T-helper 2 cell treated with Interferon-gamma antibody and Interleukin-4, amounts not matched to agents 100 ng/mL and 5 ng/mL, for 36 hours (primary cell): ENCODE results near the gene TSC22D4. TPM values are rescaled to one million over a fixed set of nuclear protein-coding genes. Genes with fewer than 3 reads are reported as not detected.
"Not testable (repeated sequence)": the region's sequence is repeated elsewhere in the genome, so short reads cannot be mapped to it uniquely, and the experiment has no call there.

Experiments
- intact Hi-C: fragments of 100-400 bp; cut with micrococcal nuclease; formaldehyde crosslinking; loops from one replicate; pipeline ENCODE4 v1.15.1; 2023
- total RNA-seq: library from RNA; stranded (reverse); gene quantifications from 2 replicates; pipeline ENCODE4 v1.2.3, GENCODE V29; 2022

Gene TSC22D4
- total RNA-seq = 90.2 and 95.7 TPM in 2 replicates

DNA sequence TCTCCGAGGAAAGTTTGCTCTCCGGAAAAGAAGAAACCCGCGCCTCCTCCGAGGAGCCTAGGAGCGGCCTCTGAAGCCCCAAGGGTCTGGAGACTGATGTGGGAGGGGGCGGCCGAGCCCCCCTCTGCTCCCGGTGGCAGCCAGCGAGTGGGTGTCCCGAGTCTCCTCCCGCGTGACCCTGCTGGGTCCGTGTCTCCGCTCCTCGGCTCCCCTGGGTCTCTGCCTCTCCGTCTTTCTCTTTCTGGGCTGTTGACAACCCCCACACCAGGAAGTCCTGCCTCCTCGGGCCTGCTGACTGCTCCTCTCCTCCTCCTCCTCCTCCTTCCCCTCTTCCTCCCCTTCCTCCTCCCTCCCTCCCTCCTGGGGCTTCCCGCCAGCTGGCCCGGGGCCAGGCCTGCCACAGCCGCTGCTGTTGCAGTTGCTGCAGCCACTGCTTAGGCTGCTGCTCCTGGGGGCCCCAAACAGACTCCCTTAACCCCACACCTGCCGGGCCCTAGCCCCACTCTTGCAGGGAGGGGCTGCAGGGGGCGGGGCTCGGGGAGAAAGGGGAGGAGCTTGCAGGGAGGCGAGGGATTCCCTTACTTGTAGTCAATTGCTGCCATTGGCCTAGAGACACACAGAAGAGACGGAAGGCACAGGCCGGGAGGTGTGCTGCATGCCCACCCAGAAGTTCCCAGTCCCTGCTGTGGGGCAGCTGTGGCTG lies at the start of gene TSC22D4:
Gene TSC22D4, minus strand, starts transcription at position 257 of the 703 bp plus-strand sequence. CDS start 1,176 bp downstream, outside the sequence.
- intact Hi-C loops = loop anchor here (1.0 to 5.0 kb wide), 7 partner anchors 10 to 228 kb away; partner anchors contain the start of genes AGFG2, GNB2, MEPCE and POP7

DNA sequence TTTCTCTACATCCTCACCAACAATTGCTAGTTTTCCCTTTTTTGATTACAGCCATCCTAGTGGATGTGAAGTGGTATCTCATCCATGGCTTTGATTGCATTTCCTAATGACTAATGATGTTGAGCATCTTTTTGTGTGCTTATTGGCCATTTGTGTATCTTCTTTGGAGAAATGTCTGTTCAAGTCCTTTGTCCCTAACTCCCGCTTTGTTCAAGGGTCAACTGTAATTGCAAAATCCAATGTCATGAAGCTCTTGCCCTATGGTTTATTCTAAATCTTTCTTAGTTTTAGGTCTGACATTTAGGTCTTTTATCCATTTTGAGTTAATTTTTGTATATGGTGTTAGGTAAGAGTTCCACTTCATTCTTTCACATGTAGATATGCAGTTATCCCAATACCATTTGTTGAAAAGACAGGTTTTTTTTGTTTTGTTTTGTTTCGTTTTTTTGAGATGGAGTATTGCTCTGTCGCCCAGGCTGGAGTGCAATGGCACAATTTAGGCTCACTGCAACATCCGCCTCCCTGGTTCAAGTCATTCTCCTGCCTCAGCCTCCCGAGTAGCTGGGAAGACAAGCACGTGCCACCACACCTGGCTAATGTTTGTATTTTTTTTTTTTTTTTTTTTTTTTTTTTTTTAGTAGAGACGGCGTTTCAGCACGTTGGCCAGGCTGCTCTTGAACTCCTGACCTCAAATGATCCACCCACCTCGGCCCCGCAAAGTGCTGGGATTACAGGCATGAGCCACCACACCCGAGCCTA lies 49.3 kb upstream of the TSC22D4 start:
- intact Hi-C loops = not testable (repeated sequence)

DNA sequence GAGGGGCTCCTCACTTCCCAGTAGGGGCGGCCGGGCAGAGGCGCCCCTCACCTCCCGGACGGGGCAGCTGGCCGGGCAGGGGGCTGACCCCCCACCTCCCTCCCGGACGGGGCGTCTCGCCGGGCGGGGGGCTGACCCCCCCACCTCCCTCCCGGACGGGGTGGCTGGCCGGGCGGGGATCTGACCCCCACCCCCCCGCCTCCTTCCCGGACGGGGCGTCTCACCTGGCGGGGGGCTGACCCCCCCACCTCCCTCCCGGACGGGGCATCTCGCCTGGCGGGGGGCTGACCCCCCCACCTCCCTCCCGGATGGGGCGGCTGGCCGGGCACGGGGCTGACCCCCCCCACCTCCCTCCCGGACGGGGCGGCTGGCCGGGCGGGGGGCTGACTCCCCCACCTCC lies 44.2 kb upstream of the TSC22D4 start:
- intact Hi-C loops = not testable (repeated sequence)

DNA sequence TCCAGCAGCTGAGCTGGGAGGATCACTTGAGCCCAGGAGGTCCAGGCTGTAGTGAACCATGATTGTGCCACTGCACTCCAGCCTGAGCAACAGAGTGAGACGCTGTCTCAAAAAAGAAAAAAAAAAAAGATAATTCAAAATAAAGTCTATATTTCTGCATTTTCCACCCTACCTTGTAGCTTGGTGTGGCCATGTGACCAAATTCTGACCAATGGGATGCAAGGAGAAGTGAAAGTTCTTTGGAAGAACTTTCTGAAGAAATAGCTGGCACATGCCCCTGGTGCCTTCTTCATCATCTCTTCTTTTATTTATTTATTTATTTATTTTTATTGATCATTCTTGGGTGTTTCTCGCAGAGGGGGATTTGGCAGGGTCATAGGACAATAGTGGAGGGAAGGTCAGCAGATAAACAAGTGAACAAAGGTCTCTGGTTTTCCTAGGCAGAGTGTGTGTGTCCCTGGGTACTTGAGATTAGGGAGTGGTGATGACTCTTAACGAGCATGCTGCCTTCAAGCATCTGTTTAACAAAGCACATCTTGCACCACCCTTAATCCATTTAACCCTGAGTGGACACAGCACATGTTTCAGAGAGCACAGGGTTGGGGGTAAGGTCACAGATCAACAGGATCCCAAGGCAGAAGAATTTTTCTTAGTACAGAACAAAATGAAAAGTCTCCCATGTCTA lies 43.0 kb upstream of the TSC22D4 start:
- intact Hi-C loops = not testable (repeated sequence)

DNA sequence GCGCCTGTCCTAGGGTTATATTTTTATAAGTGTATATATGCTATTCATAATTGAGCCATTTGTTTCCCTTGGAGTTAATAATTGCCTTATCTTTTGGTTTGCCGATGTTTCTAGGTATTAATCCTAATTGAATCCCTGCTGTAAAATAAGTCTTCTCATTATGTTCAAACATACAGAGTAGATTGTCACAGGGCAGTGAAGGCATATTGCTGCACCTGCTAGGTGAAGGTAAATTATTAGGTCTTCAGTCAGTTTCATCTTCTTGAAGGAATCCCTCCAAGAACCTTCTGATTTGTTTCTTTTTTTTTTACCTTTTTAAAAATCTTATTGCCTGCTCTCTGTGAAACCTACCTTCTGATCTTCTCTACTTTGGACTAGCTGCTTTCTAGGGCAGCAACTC lies 42.1 kb upstream of the TSC22D4 start:
- intact Hi-C loops = no loop called here

DNA sequence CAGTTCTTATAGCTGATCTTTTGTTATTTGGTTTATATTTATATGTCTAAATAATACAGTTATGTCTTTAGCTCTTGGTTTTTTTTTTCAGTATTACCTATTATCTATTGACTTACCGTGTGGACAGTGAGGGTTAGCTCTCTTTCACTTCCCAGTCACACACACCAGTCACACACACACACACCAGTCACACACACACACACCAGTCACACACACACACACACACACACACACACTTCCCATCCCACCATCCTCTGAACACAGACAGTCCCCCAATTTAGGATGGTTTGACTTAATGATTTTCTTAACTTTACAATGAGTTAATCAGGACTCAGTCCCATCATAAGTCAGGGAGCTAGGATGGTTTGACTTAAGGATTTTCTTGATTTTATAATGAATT lies 41.1 kb upstream of the TSC22D4 start:
- intact Hi-C loops = no loop called here

DNA sequence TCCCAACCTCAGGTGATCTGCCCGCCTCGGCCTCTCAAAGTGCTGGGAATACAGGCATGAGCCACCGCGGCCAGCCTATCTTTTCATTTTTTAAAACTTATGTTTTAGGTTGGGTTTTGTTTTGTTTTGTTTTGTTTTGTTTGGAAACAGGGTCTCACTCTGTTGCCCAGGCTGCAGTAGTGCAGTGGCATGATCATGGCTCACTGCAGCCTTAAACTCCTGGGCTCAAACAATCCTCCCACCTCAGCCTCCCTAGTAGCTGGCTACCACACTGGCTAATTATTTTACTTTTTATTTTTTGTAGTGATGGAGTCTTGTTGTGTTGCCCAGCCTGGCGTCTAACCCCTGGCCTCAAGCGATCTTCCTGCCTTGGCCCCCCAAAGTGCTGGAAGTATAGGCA lies 40.6 kb upstream of the TSC22D4 start:
- intact Hi-C loops = no loop called here

DNA sequence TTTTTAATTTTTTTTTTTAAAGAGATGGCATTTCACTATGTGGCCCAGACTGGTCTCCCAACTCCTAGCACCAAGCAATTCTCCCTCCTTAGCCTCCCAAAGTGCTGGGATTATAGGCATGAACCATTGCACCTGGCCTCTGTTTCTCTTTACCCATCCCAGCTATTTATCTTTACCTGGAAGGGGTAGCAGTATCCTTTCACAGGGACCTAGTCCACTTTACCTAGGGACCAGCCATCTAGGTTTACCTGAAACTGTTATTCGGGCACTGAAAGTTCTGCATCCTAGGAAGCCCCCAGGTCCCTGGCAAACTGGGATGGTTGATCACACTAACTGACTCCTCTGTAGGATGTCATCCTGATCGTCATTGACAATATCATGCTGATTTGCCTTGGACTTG lies 38.3 kb upstream of the TSC22D4 start:
- intact Hi-C loops = no loop called here

DNA sequence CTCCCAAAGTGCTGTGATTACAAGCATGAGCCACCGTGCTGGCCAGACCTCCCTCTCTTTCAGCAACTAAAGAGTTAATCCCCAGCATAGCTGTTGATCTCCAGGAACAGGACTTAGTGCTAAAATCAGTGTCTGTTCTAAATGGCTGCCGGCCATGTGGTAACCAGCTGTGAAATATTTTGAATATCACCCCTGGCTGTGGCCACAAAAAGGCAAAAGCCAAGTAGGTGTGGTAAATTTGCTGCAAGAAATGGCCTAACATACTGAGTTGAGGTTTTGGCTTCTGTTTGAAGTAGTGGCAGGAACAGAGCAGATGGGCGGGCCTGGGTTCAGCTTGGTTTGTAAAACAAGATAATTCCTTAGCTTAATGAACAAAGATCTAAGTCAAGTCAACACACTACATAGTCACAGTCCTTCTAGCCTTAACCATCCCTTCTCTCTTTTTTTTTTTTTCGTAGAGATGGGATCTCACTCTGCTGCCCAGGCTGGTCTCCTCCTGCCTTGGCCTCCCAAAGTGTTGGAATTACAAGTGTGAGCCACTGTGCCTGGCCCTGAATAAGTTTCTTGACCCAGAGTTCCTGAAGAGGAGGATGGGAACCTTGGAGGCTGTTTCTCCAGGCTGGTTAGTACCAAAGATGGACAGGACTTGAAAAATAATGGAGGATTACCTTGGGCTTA lies 37.3 kb upstream of the TSC22D4 start:
- intact Hi-C loops = no loop called here

DNA sequence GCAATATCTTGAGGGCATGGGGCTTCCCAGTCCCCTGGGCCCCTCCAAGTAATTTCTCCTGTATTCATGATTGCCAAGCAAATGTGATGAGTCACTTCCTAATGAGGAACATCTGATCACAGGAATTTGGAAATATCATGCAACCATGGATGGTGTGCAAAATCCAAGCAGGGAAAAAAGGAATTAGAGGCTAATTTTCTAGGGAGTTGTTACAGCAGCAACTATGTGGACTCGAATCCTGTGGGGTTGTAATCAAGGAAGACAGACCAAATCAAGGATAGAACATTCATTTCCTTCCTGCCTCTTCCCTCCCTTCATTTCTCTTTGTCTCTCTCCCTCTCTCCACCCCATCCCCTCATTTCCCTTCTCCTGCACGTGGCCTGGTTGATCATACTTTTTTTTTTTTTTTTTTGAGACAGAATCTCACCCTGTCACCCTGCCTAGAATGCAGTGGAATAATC lies 36.1 kb upstream of the TSC22D4 start:
- intact Hi-C loops = no loop called here

DNA sequence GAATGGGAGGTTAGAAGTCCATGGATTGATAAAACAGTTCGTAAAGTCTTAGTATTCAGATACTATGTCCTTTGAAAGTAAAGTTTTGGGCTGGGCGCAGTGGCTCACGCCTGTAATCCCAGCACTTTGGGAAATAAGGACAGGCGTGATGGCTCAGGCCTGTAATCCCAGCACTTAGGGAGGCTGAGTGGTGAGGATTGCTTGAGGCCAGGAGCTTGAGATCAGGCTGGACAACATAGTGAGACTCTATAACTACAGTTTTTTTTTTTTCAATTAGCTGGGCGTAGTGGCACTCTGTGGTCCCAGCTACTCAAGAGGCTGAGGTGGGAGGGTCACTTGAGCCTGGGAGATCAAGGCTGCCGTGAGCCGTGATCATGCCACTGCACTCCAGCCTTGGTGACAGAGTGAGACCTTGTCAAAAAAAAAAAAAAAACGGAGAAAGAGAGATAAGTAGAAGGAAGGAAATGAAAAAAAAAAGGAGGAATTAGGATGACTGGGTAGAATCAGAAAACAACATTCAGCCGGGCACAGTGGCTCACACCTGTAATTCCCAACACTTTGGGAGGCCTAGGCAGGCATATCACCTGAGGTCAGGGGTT lies 34.3 kb upstream of the TSC22D4 start:
- intact Hi-C loops = no loop called here

DNA sequence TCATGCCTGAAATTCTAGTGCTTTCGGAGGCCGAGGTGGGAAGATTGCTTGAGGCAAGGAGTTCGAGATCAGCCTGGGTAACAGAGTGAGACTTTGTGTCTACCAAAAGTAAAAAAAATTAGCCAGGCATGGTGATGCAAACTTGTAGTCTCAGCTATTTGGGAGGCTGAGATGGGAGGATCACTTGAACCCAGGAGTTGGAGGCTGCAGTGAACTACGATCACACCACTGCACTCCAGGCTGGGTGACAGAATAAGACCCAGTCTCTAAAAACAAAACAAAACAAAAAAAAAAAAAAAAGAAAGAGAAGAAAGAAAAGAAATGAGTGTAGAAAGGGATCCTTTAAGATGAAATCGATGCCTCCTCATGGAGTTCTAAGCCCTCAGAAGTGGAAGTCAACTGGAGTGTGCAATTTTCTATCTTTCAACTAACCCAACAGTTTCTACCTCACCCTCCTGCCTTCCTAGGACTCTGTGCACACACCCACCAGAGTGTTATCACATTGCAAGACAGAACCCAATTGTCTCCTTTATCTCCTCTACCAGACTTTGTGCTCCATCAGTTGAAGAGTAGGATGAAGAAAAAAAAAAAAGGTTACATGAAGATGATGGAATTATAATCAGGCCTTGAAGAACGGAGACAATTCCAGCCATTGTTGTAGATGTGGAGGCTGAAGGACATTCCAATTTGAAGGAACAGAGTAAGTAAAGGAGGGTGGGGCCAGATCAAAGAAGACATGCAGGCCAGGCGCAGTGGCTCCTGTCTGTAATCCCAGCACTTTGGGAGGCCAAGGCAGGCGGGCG lies 31.6 kb upstream of the TSC22D4 start:
- intact Hi-C loops = no loop called here

DNA sequence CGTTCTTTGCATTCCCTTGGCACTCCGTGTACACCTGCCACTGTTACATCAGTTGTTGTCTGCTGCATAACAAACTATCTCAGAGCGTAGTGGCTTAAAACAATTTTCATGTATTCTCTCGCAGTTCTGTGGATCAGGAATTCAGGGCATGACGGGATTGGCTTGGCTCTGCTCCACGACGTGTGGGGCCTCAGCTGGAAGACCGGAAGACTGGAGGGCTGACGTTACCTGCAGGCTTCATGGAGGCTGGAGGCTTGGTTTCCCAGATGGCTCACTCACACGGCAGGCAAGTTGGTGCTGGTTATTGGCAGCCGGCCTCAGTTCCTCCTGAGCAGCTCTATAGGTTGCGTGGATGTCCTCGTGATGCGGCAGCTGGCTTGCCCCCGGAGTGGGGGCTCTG lies 30.2 kb upstream of the TSC22D4 start:
- intact Hi-C loops = no loop called here

DNA sequence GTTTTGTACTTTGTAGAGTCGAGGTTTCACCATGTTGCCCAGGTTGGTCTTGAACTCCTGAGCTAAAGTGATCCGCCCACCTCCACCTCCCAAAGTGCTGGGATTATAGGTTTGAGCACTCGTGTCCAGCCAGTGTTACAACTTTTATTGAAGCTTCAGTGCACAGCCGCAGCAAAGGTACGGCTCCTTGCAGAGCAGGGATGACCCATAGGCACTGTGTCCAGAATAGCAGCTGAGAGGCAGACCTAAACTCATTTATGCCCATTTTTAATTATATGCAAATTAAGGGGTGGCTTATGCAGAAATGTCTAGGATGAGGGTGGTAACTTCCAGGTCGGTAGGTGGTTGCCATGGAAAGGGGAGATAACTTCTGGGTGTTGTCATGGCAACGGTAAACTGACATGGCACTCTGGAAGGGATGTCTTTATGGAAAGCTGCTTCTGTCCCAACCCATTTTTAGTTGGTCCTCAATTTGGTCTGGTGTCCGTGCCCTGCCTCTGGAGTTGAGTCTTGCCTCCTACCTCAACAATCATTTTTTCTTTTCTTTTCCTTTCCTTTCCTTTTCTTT lies 27.4 kb upstream of the TSC22D4 start:
- intact Hi-C loops = no loop called here

DNA sequence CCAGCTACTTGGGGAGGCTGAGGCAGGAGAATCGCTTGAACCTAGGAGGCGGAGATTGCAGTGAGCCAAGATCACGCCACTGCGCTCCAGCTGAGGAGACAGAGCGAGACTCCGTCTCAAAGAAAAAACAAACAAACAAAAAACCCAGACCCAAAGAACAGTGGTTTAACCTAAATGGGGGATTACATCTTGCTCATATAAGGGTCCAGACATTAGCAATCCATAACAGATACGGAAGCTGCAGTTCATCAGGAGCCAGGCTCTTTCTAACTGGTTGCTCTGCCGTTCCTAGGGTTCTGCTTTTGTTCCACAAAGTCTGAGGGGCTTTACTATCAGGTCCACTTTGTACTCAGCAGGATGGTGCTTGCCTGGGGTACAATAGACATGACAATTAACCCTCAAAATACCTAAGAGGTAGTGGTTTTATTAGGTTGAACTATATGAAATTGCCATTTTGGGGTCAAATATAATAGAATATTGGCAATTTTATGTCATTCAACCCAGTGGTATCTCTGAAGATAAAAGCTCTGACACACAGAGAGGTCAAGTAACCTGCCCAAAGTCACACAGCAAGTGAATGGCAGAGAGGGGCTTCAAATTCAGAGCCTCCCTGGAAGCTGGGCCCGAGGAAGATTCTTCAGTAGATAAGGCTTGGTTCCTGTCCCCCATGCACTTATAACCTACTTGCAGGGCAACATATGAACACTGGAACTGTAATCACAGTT lies 26.0 kb upstream of the TSC22D4 start:
- intact Hi-C loops = no loop called here

DNA sequence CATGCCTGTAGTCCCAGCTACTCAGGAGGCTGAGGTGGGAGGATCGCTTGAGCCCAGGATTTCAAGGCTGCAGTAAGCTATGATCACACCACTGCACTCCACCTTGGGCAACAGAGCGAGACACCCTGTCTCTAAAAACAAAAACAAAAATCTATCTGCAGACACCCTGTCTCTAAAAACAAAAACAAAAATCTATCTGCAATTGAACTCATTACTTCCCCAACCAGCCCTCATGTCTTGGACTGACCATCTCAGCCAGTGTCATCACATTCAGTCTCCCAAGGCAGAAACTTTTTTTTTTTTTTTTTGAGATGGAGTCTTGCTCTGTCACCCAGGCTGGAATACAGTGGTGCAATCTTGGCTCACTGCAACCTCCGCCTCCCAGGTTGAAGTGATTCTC lies 25.0 kb upstream of the TSC22D4 start:
- intact Hi-C loops = not testable (repeated sequence)

DNA sequence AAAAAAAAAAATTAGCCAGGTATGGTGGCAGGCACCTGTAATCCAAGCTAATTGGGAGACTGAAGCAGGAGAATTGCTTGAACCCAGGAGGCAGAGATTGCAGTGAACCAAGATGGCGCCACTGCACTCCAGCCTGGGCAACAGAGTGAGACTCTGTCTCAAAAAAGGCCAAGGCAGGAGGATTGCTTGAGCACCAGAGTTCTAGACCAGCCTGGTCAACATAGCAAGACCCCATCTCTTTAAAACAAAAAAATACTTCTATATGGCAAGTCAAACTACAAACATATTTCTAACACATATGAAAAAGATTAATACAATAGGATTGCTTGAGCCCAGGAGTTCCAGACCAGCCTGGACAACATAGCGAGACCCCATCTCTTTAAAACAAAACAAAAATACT lies 21.7 kb upstream of the TSC22D4 start:
- intact Hi-C loops = not testable (repeated sequence)

DNA sequence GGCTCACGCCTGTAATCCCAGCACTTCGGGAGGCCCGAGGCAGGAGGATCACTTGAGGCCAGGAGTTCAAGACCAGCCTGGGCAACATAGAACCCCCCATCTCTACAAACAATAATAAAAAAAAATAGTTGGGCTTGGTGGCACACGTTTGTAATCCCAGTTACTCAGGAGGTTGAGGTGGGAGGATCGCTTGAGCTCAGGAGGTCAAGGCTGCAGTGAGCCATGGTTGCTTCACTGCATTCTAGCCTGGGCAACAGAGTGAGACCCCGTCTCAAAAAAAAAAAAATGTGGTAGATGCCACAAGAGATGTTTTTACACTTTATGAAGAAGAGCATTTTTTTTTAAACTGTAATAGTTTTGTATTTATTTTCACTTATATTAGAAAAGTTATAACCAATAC lies 17.5 kb upstream of the TSC22D4 start:
- intact Hi-C loops = no loop called here
